Smooth muscle cell of the brain vasculature (primary cell): ENCODE data around the gene GNG13.
"Not testable (repeated sequence)": the region's sequence is repeated elsewhere in the genome, so short reads cannot be mapped to it uniquely, and the experiment has no call there.

ENCODE experiments used
- DNase-seq: peaks from one replicate; pipeline ENCODE4 v3.0.0-alpha.2; 2012; ENCODE audit warnings: low read depth, low spot score

GNG13 gene

GRCh38 chr16:761625-762513 lies 38.7 kb downstream of the GNG13 start:
- no peak for DNase-seq

- no peak for DNase-seq
Observed at GRCh38 chr16:760545-761343, 39.8 kb downstream of the GNG13 start, which contains the start of gene MSLN. TSS of gene MSLN (plus strand) at chr16:760734. CDS start at chr16:762681, 1,947 bp downstream.

- DNase-seq, result no peak
Observed at GRCh38 chr16:760065-760464, 40.5 kb downstream of the GNG13 start.

DNA sequence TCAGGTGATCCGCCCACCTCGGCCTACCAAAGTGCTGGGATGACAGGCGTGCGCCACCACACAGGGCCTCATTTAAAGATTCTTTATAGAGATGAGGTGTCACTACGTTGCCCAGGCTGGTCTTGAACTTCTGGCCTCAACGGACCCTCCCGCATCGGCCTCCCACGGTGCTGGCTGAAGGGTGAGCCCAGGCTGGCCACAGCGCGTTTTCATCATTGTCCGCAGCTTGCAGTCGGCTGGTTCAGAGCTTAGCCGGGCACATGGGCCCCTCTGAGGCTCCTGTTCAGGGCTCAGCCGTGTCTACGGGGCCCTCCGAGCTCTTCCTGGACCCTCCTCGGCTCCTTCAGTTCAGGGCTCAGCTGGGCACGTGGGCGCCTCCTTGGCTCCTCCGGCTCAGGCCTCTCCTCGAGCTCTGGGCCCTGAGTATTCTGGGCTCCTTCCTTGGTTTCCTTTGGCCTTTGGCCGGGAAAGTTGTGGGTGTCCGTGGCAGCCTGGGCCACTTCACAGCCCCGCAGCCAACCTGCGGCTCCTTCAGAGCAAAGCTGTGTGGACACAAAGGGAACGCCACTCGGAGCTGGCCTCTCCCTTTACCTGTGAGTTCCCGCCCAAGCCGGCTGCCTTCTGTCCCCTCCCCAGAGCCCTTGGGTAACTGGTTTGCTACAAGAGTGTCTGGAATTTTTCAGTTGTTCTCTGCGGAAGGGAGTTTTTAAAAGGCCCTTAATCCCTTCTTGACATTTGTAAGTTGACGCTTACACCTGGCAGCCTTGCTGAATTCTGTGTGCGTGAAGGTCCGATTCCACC lies 41.2 kb downstream of the GNG13 start:
- DNase-seq, result no peak

GRCh38 chr16:756428-756827 lies 44.1 kb downstream of the GNG13 start:
- no peak for DNase-seq

- DNase-seq, result no peak
Observed at GRCh38 chr16:754656-755055, 45.9 kb downstream of the GNG13 start.

DNA sequence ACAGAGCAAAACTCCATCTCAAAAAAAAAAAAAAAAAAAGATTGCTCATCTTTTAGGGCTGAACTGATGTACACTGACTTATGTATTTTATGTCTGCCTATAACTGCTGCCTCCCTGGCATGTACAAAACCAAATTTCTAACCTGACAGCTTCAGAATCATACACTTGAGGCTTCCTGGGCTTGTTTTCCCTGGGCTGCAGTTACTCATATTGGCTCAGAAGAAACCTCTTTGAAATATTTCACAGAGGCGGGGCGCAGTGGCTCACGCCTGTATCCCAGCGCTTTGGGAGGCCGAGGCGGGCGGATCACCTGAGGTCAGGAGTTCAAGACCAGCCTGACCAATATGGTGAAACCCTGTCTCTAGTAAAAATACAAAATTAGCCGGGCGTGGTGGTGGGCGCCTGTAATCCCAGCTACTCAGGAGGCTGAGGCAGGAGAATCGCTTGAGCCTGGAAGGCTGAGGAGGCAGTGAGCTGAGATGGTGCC lies 46.4 kb downstream of the GNG13 start:
- not testable (repeated sequence) for DNase-seq

GRCh38 chr16:752007-752312 lies 48.6 kb downstream of the GNG13 start:
- no peak for DNase-seq

DNA sequence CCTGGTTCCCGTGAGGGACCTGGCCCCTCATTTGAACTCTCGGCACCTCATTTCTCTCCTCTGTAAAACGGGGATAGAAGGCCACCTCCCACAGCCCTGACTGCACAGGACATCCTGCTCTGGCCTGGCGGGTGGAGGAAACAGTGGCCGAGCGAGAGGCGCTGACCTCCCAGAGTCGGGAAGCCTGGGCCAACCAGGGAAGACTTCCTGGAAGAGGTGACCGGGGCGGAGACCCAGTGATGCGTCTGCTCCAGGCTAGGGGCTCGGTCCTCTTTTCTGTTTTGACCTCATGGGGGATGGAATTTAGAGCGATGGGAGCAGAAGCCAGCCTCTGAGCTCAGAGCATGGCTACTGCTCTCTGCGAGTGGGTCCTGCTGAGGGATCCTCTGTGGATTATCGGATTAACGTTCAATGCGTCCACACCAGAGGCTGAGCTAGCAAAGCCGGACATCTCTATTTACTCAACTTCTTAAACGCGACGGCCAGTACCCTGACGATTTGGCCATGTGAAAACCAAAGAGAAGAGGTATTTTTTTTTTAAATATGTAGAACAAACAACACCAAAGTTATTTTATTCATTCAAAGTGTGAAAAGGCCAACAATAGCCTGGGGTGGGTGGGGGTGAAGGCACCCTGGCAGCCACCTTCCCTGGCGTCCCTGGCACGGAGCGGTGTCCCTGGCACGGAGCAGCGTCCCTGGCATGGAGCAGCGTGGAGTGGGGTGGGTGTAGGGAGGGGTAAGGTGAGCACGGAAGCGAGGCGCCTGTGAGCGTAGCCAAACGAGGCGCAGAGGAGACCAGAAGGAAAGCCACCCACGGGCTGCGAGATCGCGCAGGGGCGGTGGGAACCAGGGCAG lies 49.2 kb downstream of the GNG13 start:
- no peak for DNase-seq

DNA sequence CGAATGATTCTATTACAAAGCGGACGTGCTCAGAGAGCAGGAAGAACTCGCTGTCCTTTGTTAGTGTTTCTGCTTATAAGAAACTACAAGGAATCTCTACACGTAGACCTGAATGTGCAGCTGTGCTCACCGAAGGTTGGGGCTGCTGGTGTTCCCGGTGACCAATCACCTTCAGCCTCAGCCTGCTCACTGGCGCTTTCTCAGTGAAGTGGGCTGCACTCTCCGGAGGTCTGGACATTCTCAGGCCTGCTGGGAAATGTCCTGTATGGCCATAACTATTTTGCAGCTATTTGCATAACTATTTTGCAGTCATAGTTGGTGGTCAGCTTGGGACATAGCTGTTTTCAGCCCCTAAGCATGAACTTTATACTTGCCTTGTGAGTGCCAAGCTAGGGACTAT lies 50.0 kb downstream of the GNG13 start:
- DNase-seq, result no peak

DNA sequence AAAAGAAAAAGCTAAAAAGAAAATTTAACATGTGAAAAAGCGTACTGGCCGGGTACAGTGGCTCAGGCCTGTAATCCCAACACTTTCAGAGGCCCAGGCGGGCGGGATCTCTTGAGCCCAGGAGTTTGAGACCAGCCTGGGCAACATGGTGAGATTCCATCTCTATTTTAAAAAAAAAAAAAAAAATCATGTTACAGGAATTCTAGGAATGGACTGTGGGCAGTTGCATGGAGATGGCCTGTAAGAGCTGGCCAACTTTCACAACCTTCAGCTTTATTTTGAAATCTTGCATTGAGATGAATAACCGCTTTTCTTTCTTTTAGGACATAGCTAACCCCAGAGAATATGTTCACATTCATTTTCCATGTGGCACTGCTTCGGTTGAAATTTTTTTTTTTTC lies 51.5 kb downstream of the GNG13 start:
- no peak for DNase-seq
